ENCODE results near the gene GOLGA5. TPM values are rescaled to one million over a fixed set of nuclear protein-coding genes. Genes with fewer than 3 reads are reported as not detected.
A peak's percentile ranks its signal among the peaks of the same experiment; 100 is the strongest.

The GOLGA5 gene
- total RNA-seq, 6 experiments from 2014 or later: 20.0 to 35.6 (median 28.8) TPM

DNA sequence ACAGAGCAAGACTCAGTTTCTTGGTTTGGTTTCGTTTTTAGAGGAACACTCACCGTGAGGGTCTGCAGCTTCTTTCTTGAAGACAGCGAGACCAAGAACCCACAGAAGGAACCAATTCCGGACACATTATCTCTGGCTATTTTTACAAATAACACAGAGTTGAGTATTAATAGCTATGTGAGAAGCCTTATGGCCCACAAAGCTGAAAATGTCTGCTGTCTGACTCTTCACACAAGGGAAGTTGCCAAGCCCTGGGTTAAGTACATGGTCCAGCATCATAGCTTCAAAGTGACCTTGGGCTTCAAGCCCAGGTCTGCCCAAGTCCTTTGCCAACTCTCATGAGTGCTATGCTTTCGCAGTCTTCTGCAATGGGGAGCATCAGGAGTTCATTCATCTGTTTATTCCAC, 43.1 kb upstream of the GOLGA5 start:
- TF ChIP-seq CTCF (IDR thresholded peaks at IDR 0.05) (no peak), POLR2A (IDR thresholded peaks at IDR 0.05) (no peak)
- Histone ChIP-seq H3K9me3 (no peaks in the 10 kb centered on the region), H3K4me3 (no peak overlapping the region), H3K27me3 (no peaks in the 10 kb centered on the region), H3K4me1 (peaks cover 0 to 11% (median 3%) of the 10 kb centered on the region in 4 donors), H3K36me3 (no peaks in the 10 kb centered on the region), H3K27ac (peak overlapping the region in 1 of 3 donors; percentile 62)
- intact Hi-C loops (cut with DNase I): no loop called here
- ATAC-seq (peak; percentile 9 to 59 (median 26)), DNase-seq (peak in 2 of 3 donors; percentile 75)
- WGBS (ENCODE audit: insufficient coverage, low coverage, low lambda C conversion rate, missing lambda C conversion rate): 46% methylated on average over 5 of the region's 5 CpGs

- Histone ChIP-seq H3K4me1 (peaks cover 0 to 11% (median 3%) of the 10 kb centered on the region in 4 donors), H3K27me3 (no peaks in the 10 kb centered on the region), H3K27ac (peak overlapping the region in 1 of 3 donors; percentile 62), H3K36me3 (no peaks in the 10 kb centered on the region), H3K4me3 (no peak overlapping the region), H3K9me3 (no peaks in the 10 kb centered on the region)
- no peak for ATAC-seq
- TF ChIP-seq CTCF (IDR thresholded peaks at IDR 0.05) (no peak), POLR2A (IDR thresholded peaks at IDR 0.05) (no peak)
- intact Hi-C loops (cut with DNase I): no loop called here
- 74% methylated on average over 4 of the region's 4 CpGs for WGBS (ENCODE audit: insufficient coverage, low coverage, low lambda C conversion rate, missing lambda C conversion rate)
- DNase-seq: no peak
Observed at GRCh38 chr14:92751819-92752218, 42.3 kb upstream of the GOLGA5 start.

DNA sequence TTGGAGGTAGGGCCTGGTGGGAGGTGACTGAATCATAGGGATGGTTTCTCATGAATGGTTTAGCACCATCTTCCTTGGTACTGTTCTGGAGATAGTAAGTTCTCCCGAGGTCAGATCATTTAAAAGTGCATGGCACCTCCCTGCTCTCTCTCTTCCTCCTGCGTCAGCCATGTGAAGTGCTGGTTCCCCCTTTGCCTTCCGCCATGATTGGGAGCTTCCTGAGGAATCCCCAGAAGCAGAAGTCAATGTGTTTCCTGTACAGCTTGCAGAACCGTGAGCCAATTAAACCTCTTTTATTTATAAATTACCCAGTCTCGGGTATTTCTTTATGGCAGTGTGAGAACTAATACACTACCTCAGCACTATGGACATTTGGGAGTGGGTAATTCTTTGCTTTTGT, 40.9 kb upstream of the GOLGA5 start:
- no peak for TF ChIP-seq POLR2A (IDR thresholded peaks at IDR 0.05)
- TF ChIP-seq CTCF (IDR thresholded peaks at IDR 0.05): no peak
- H3K36me3 ChIP-seq: no peaks in the 10 kb centered on the region
- no peaks in the 10 kb centered on the region for H3K9me3 ChIP-seq
- ATAC-seq (peak in 2 of 4 donors; percentile 3 to 4), DNase-seq (no peak)
- 52% methylated on average over 3 of the region's 5 CpGs for WGBS (ENCODE audit: insufficient coverage, low coverage, low lambda C conversion rate, missing lambda C conversion rate)
- H3K27ac ChIP-seq: no peak overlapping the region
- H3K27me3 ChIP-seq: no peaks in the 10 kb centered on the region
- peaks cover 0 to 11% (median 3%) of the 10 kb centered on the region in 4 donors for H3K4me1 ChIP-seq
- no peak overlapping the region for H3K4me3 ChIP-seq
- intact Hi-C loops (cut with DNase I): no loop called here

DNA sequence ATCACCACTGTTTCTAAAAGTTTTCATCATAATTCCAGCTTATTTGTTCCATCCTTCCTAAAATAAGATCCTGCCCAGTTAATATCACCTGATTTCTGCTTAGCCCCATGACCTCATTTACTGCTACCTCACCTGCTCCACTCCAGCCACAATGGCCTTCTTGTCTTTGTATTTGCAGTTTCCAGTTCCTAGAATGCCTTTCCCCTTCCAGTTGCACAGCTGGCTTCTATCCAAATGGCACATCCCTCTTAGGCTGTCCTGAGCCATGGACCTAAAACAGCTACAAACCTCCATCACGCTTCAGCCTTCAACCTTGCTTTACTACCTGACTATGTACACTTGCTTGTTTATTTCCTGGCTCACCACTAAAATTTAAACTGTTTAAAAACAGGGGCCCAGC, 39.1 kb upstream of the GOLGA5 start:
- peak in 1 of 4 donors; percentile 30 for ATAC-seq
- intact Hi-C loops (cut with DNase I): no loop called here
- H3K9me3 ChIP-seq: no peaks in the 10 kb centered on the region
- WGBS (ENCODE audit: insufficient coverage, low coverage, low lambda C conversion rate, missing lambda C conversion rate): 100% methylated on average over 1 of the region's 1 CpG
- DNase-seq: no peak
- H3K36me3 ChIP-seq: no peaks in the 10 kb centered on the region
- peaks cover 0 to 11% (median 3%) of the 10 kb centered on the region in 4 donors for H3K4me1 ChIP-seq
- TF ChIP-seq CTCF (IDR thresholded peaks at IDR 0.05) (no peak), POLR2A (IDR thresholded peaks at IDR 0.05) (no peak)
- no peak overlapping the region for H3K27ac ChIP-seq
- no peaks in the 10 kb centered on the region for H3K27me3 ChIP-seq
- no peak overlapping the region for H3K4me3 ChIP-seq

GRCh38 chr14:92755495-92755894, 38.6 kb upstream of the GOLGA5 start:
- Histone ChIP-seq H3K4me1 (peaks cover 0 to 11% (median 3%) of the 10 kb centered on the region in 4 donors), H3K27me3 (no peaks in the 10 kb centered on the region), H3K27ac (no peak overlapping the region), H3K4me3 (no peak overlapping the region), H3K36me3 (no peaks in the 10 kb centered on the region), H3K9me3 (no peaks in the 10 kb centered on the region)
- intact Hi-C loops (cut with DNase I): no loop called here
- DNase-seq (no peak), ATAC-seq (peak in 2 of 4 donors; percentile 7 to 33)
- TF ChIP-seq POLR2A (IDR thresholded peaks at IDR 0.05) (no peak), CTCF (IDR thresholded peaks at IDR 0.05) (no peak)
- 35% methylated on average over 2 of the region's 3 CpGs for WGBS (ENCODE audit: insufficient coverage, low coverage, low lambda C conversion rate, missing lambda C conversion rate)

Data from right lobe of liver (tissue), 6 donors.